Gastroesophageal sphincter (tissue), 3 donors: ENCODE measurements around the gene KIAA1755.

Experiments used
- EP300 ChIP-seq: sonication (generic); formaldehyde crosslinking; IDR thresholded peaks from one replicate; pipeline ENCODE4 v1.6.1; 2017; ENCODE audit warnings: antibody characterized with exemption, mild to moderate bottlenecking
- TF ChIP-seq, protein P1 (sequence below), 4 experiments: fragments of 200-600 bp in 2 of 4; fragments of 450-650 bp in 2 of 4; sonication (generic) in 1 of 4; IDR thresholded peaks; one replicate each; pipeline ENCODE4 v1.5.1; 2017 to 2019; ENCODE audit warnings: antibody characterized with exemption in 4 of 4, mild to moderate bottlenecking in 2 of 4, moderate library complexity in 2 of 4

GRCh38 chr20:38291966-38292365 is 31.4 kb upstream of the KIAA1755 start:
- TF ChIP-seq, protein P1, sequence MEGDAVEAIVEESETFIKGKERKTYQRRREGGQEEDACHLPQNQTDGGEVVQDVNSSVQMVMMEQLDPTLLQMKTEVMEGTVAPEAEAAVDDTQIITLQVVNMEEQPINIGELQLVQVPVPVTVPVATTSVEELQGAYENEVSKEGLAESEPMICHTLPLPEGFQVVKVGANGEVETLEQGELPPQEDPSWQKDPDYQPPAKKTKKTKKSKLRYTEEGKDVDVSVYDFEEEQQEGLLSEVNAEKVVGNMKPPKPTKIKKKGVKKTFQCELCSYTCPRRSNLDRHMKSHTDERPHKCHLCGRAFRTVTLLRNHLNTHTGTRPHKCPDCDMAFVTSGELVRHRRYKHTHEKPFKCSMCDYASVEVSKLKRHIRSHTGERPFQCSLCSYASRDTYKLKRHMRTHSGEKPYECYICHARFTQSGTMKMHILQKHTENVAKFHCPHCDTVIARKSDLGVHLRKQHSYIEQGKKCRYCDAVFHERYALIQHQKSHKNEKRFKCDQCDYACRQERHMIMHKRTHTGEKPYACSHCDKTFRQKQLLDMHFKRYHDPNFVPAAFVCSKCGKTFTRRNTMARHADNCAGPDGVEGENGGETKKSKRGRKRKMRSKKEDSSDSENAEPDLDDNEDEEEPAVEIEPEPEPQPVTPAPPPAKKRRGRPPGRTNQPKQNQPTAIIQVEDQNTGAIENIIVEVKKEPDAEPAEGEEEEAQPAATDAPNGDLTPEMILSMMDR (IDR thresholded peaks at IDR 0.05) = no peak
- no peak for TF ChIP-seq EP300
